Brain pericyte (primary cell): ENCODE measurements around the gene ALG6.
A peak's percentile ranks its signal among the peaks of the same experiment; 100 is the strongest.

Experiments used
- DNase-seq: peaks from one replicate; pipeline ENCODE4 v3.0.0-alpha.2; 2012; ENCODE audit warnings: low read depth, low spot score

Gene ALG6

DNA sequence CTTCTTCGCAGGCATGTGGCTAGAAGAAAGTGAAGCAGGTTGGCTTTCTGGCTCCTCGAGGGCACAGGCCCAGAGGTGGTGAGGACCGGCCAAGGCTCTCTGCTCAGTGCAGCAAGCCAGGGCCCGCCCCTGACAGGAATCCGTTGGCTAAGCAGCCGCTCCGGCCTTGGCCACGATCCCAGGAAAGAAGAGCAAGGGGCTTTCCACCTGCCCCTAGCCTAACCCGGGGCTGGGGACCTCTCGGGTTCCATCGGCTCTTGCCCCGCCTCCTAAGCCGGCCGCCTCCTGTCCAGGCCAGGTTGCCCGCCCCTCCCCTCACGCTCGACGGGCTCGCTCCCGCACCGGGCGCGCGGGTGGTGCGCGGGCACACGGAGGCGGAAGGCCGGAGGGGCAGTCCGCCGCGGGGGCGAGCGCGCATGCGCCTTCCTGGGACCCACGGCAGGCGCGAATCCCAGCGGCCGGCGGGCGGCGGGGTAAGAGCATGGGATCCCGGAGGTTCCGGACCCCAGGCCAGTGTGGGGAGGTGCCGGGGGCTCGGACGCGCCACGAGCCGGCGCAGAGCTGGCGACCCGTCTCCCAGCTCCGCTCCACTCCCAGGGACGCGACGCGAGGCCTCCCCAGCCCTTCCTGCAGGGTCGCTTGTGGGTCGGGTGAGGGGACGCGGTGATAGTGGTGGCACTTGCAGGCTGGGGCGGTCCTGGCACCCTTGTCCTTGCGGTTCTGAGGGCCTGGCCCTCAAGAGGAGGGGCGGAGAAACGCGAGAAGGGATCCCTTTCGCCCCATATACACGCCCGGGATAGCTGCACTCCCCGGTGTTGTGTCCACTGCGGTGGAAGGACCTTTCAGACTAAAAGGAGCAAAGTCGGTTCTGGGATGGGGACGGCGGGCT is at the start of gene ALG6:
TSS of gene ALG6 (plus strand) at position 413 of the 889 bp plus-strand sequence. CDS start 3,351 bp downstream, outside the sequence.
- peak; percentile 72 for DNase-seq

DNA sequence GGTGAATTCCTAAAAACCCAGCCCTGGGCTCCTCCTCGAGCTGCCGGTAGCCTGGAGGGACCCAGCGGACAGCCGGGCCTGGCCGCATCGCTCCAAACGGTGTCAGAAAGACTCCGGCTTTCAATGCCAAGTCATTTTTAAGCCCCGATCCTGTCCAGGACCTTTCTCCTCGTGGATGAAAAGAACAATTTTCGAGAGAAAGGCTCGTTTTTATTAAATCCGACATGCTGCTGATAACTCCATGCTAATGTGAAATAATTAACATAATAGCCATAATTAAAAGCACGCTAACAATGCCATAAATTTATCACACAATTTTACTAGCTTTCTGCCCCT is 49.6 kb upstream of the ALG6 start:
- no peak for DNase-seq

DNA sequence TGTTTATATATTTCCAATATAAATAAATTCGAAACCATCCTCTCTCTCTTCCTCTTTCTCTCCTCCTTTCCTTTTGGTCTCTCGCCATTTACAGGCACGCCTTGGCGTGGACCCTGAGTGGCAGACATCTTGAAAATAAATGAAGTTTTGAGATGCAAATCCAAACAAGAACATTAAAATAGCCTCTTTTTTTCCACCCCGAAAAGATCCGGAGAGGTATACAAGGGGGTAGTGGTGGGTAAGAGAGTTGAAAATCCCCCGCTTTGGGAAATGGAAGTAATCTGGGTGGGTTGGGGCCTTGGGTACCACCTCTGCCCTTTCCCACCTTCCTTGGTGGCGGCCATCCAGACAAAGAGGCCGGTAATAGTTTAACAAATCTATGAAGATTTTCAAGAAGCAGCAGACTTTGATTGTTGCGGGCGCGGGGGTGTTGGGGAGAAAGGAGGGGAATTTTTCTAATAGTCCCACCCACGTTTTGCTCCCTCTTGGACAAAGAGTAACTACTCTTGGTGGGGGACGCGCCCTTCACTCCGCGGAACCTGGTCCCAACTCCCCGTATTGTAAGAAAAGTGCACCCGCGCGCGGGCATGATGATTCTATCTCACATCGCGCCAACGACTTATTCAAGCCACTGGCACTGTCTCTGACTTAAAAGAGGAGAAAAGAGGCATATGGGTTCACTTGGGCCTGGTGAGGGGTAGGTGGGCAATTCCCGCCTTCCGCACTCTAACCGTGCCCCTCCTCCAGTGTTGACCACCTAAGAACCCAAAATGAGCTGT is 49.0 kb upstream of the ALG6 start:
- DNase-seq = no peak

- DNase-seq = no peak
Measured at GRCh38 chr1:63319046-63320021, 48.1 kb upstream of the ALG6 start.

DNA sequence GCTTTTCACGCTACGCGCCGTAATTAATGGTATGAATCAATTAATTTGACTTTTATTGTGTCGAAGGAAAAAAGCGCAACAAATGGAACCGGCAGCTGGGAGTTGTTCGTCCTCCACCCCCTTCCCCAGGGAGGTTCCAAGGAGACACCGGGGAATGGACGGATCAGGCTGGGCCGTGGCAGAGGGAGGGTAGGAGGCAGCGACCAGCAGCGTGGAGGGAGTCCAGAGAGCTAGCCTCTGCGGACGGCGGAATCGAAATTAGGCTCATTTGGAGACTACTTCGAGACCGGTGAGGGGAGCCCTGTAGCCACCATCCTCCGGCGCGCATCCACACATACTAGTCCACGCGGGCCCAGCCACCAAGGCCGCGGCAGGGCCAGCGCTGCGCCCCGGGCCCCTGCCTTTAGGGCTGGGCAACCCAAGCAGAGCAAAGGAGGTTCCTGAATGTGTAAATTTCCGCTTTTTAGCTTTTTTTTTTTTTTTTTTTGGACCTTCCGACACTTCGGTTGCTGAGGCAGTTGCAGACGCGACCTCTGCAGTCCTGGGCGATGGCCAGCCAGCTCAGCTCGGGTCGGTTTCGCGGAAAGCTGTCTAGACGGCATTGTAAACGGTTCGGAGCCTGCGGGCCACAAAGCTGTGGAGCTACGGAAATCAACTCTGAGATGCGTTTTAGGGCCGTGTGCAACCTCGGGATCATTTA is 47.3 kb upstream of the ALG6 start:
- DNase-seq = no peak

DNA sequence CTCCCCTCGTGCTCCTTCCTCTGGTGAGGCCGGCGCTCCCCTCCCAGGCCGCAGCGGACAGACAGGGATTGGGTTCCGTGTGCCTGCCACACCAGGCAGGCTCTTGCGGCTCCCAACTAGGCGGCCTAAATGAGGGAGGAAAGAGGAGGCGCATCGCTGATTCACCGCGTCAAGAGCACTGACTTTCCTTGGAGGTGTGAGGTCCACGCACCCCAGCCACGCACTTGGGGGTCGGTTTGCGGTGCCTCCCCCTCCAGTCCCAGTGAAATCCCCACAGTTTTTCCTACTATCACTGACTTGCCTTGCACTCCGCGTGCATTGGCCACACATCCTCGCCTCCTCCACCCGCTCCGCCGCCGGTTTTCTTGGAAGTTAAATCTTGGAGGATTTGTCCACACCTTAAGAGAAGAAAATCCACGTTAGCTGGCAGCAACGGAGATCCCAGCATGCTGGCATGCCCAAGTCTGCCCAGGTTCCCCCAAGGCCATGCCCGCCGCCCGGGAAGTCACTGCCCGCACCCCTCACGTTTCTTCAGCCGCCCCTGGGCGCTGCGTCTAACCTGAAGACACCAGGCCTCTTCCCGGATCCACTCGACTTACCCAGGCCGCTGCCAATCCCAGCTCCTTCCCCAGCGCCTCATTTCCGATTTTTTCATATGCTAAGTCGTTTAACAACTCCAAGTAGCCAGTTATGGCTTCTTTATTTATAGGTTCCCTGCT is 46.2 kb upstream of the ALG6 start:
- DNase-seq = no peak

DNA sequence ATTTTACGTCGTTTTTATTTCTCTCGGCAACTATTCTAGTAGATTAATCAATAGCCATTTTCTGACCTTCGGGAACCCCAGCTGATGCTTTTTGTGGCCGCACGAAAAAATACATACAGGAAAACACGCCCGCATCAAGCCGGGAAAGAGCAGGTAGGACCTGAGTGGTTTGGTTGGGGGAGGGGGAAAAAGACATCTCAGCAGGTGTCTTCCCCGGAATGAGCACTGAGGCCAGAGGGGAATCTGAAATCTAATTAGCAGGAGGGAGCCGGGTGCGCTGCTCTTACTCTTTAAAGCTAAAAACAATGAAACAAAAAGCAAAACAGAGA is 45.7 kb upstream of the ALG6 start:
- no peak for DNase-seq

- DNase-seq = no peak
Measured at GRCh38 chr1:63322114-63322943, 45.1 kb upstream of the ALG6 start, which contains the start of gene FOXD3. TSS of gene FOXD3 (plus strand) at chr1:63322567. CDS start at chr1:63323059, 492 bp downstream.

DNA sequence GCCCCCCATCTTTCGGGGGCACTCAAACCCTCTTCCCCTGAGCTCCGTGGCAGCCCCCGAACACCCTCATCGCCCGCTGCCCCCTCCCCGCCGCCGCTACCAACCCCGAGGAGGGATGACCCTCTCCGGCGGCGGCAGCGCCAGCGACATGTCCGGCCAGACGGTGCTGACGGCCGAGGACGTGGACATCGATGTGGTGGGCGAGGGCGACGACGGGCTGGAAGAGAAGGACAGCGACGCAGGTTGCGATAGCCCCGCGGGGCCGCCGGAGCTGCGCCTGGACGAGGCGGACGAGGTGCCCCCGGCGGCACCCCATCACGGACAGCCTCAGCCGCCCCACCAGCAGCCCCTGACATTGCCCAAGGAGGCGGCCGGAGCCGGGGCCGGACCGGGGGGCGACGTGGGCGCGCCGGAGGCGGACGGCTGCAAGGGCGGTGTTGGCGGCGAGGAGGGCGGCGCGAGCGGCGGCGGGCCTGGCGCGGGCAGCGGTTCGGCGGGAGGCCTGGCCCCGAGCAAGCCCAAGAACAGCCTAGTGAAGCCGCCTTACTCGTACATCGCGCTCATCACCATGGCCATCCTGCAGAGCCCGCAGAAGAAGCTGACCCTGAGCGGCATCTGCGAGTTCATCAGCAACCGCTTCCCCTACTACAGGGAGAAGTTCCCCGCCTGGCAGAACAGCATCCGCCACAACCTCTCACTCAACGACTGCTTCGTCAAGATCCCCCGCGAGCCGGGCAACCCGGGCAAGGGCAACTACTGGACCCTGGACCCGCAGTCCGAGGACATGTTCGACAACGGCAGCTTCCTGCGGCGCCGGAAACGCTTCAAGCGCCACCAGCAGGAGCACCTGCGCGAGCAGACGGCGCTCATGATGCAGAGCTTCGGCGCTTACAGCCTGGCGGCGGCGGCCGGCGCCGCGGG is 44.2 kb upstream of the ALG6 start:
- no peak for DNase-seq

DNA sequence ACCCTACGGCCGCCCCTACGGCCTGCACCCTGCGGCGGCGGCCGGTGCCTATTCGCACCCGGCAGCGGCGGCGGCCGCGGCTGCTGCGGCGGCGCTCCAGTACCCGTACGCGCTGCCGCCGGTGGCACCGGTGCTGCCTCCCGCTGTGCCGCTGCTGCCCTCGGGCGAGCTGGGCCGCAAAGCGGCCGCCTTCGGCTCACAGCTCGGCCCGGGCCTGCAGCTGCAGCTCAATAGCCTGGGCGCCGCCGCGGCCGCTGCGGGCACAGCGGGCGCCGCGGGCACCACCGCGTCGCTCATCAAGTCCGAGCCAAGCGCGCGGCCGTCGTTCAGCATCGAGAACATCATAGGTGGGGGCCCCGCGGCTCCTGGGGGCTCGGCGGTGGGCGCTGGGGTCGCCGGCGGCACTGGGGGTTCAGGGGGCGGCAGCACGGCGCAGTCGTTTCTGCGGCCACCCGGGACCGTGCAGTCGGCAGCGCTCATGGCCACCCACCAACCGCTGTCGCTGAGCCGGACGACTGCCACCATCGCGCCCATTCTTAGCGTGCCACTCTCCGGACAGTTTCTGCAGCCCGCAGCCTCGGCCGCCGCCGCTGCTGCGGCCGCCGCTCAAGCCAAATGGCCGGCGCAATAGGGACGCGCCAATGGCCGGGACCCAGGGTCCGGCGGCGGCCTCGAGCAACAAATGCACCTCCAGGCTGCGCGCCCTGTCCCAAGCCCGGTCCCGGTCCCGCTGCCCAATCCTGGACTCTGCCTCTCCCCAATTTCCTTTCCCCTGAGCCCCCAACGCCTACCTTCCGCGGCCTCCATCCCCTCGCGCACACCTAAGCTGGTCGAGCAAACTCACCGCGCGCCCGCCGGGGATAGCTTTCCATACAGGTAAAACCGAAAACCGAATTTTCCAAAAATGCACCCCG is 43.3 kb upstream of the ALG6 start:
- no peak for DNase-seq

DNA sequence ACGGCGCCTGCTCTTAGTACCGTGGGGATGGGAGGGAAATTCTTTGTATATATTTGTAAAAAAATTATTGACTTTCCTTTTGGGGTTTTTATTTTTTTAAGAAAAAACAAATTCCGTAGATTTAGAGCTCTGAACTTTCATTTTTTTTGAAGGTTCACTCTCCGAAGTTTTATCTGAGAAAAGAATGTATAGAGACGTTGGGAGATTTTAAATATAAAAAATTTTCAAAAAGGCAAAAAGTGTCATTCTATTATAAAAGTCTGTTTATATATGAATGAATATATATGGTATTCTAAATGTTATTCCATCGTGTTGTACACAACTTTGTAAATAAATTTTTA is 42.7 kb upstream of the ALG6 start:
- DNase-seq = no peak

GRCh38 chr1:63325279-63325985 is 42.0 kb upstream of the ALG6 start:
- DNase-seq = no peak

- no peak for DNase-seq
Measured at GRCh38 chr1:63326106-63326472, 41.3 kb upstream of the ALG6 start.

DNA sequence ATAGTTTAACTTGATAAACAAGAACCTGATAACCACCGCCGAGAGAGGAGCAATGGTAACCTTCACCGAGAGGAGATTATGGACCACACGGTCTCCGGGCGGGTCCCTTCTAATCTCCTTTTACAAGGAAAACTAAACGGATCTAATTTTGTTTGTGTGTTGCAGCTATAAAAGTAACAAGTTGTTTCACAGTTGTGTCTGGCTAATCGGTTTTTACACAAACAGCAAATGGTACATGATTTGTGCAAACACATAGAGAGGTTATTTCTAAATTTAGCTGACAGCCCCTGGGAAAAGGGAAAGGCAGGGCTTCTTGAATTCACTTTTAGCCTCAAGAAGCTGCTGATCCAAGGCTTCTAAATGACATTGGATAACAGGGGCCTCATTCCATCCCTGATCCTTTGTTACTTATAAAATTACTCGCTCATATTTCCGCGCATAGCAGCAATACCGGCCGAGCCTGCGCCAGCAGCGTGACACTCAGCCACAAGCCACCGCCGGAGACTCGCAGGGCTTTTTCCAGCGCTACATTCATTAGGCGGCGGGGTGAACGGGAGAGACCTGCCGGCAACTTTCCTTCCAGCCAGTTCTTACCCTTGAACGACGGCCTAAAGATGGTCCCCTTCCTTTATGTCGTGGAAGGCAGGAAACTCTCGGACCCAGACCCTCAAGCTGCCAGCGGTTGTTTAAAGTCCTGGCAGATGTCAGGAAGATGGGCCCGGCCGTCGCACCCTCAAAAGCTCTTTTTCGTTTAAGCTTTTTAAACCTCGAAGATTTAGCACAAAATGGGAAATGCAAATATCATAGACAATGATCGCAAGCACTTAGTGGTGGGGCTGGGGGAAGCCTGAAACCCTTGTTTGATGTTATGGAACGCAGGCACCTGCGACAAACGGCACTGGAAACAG is 40.7 kb upstream of the ALG6 start:
- DNase-seq = no peak

GRCh38 chr1:63327417-63328054 is 39.9 kb upstream of the ALG6 start:
- DNase-seq = no peak
